Activated CD4-positive, alpha-beta T cell treated with anti-CD3 and anti-CD28 coated beads, Interleukin-2, amount 50 U/mL, for 1 hour (primary cell): ENCODE measurements around the gene TGFBR1.

Experiments used
- DNase-seq: peaks from one replicate; pipeline ENCODE4 v3.0.0-alpha.2; 2020

The TGFBR1 gene

GRCh38 chr9:99104459-99105151 lies at the start of gene TGFBR1:
Gene TGFBR1 (plus strand): TSS chr9:99105113. CDS start chr9:99105206, 93 bp downstream.
- DNase-seq: peak; percentile 88

- DNase-seq: no peak
These were observed 49.5 kb upstream of the TGFBR1 start for GRCh38 chr9:99055384-99055783.

GRCh38 chr9:99056186-99056585 lies 48.7 kb upstream of the TGFBR1 start:
- no peak for DNase-seq

DNA sequence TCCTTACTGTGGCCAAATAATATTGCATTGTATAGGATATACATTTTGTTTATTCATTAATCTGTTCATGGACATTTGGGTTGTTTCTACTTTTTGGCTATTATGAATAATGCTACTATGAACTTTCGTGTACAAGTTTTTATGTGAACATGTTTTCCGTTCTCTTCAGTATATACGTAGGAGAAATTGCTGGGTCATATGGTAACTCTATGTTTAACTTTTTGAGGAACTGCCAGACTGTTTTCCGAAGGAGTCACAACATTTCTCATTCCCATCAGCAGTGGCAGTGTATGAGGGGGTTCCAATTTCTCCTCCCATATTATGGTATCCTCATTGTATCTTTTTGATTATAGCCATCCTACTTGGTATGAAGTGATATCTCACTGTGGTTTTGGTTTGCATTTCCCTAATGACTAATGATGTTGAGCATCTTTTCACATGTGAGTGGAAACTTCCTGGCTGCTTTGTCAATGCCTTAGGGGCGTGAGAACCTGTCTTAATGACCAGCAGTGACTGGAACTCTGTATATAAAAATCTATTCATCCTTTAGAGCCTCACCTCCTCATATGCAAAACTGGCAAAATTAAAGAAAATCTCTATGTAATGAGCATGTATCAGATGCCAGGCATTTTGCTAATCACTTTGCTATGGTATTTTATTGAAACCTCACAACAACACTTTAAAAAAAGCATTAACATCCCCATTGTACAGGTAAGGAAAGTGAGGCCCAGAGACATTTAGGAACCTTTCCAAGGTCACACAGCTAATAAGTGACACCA lies 47.8 kb upstream of the TGFBR1 start:
- no peak for DNase-seq

- DNase-seq: peak; percentile 39
These were observed 47.0 kb upstream of the TGFBR1 start for GRCh38 chr9:99057665-99058625.

DNA sequence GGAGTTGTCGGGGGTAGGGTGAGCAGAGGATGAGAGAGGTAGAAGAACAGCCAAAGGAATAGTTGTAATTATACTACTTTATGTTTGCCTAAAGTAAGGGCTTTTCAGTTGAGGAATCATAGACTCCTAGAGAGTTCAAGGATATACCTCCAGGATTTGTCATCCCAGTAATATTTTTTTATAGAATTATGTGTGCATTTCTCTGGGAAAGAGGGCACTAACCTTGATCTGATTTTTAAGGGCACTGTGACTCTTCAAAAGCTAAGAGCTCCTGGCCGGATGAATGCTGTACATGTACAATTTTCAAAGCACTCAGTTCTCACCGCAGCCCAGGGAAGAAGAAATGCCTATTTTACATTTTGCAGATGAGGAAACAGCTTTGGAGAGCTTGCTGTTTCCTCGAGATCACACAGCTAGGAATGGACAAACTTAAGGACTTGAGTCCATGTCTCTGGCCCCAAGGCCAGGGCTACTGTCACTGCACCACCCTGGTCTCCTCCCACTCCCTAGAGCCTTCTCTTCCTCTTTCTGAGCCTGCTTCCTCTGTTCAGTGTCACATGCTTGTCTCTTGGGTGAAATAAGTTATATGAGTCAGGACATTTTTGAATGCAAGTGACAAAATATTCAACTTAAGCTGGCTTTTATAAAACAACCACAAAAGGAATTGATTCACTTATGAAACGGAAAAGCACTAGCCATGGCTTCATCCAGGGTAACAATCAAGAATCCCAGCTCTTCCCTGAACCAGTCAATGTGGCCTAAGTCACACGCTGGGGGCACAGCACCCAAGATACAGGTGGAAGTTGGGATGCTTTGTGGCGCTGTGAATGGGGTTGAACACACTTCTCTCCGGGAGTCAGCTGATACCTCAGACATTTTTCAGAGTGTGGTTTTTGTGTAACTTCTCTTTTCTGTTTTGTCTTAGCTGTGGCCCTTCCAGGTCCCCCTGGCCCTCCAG lies 45.7 kb upstream of the TGFBR1 start:
- DNase-seq: no peak

DNA sequence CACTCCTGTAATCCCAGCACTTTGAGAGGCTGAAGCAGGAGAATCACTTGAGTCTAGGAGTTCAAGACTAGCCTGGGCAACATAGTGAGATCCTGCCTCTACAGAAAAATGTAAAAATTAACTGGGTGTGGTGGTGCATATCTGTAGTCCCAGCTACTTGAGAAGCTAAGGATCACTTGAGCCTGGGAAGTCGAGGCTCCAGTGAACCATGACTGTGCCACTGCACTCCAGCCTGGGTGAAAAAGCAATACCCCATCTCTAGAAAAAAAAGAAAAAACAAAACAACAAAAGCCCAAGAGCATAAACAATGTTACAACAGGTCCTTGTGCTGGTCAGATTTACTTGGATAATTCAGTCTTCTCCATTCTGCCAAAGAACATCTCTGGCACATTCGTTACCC lies 44.3 kb upstream of the TGFBR1 start:
- no peak for DNase-seq

- DNase-seq: no peak
These were observed 42.4 kb upstream of the TGFBR1 start for GRCh38 chr9:99062549-99062948.

DNA sequence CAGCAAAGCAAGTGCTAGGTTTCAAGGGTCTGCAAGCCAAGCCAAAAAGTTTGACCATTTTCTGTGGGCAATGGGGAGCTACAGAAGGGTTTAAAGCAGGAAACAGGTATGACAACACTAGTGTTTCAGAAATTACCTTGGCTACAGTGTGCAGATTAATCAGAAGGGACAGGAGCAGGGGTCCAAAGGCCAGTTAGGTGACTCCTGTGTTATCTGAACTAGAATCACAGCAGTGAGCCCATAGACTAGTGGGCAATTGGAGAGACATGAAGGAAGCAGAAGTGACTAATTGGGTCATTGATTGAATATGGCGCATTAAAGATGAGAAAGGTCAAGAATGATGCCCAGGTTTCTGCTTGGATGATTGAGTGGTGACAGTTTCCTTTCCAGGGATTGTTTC lies 41.4 kb upstream of the TGFBR1 start:
- no peak for DNase-seq

DNA sequence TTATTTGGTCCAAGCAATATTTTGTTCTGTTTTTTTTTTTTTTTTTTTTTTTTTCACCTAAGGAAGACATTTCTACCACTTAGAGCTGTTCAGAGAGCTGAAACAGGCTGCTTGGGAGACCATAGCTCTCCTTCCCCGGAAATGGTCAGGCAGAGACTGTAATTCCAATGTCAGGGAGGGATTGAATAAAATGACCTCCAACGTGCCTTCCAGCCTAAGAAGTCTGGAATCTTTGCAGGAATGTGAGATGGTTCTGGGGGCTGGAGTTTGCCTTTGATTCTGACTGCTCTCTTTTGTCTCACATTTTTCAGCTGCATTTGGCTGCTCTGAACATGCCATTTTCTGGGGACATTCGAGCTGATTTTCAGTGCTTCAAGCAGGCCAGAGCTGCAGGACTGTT lies 38.3 kb upstream of the TGFBR1 start:
- no peak for DNase-seq

DNA sequence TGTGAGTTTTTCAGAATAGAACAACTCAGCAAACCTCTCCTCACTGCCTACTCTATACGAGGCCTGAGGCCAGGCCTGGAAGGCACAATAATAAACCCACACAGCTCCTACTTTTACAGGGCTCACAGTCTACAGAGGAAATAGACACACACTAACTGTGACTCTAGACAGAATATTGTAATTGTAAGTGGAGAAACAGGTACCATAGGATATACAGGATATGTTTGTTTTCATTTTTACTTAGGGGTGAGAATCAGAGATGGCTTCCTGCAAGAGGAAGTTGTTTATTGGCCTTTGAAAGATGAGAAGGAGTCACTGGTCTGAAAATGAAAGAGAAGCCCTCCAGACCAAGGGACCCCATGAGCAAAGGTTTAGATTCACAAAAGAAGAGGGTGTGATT lies 35.8 kb upstream of the TGFBR1 start:
- DNase-seq: no peak

DNA sequence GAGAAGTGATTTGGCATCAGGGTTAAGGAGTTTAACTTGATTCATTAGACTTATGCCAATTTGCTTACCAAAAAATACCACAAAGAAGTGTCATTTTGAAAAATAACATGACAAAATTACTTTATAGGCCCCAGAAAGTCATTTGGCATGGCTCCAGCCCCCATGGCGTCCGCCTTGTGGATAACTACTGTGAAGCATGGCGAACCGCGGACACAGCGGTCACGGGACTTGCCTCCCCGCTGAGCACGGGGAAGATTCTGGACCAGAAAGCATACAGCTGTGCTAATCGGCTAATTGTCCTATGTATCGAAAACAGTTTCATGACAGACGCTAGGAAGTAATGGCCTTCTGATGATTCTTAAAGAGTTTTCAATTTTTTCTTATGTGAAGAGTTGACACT lies 35.4 kb upstream of the TGFBR1 start:
- no peak for DNase-seq

DNA sequence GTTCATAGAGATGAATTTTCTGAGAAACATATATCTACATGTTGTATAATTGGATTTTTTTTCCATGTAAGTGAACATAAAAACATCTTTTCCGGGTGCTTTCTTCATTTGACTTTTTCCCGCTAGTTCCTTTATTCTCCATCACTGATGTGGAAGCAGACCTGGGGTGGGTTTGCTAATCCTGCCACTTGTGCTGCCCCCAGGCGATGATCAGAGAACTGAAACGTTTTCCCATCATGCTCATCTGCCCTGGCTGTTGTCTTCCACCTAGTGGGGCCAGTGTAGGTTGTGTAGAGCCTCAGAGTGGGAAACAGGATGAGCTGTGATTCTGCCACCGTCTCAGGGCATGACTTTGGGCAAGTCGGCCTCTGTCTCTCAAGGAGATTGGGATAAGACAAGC lies 34.2 kb upstream of the TGFBR1 start:
- DNase-seq: no peak

- no peak for DNase-seq
These were observed 33.4 kb upstream of the TGFBR1 start for GRCh38 chr9:99071313-99072039.

- DNase-seq: no peak
These were observed 32.9 kb upstream of the TGFBR1 start for GRCh38 chr9:99072040-99072394.

DNA sequence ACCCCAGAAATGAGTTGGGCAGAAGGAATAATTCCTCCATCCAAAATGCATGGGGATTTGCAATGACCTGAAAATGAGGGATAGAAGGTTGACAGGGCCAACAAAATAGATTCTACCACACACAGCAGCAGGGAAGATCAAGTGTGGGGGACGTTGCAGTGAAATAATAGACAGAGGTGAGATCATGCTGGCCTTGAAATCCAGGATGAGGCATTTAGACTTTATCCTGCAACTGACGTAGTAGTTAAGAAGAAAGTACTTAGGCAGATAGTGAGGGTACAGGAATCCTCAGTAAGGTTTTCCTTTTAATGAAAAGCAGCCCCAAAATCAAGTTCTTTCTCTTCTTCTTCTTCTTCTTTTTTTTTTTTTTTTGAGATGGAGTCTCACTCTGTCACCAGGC lies 31.6 kb upstream of the TGFBR1 start:
- DNase-seq: no peak

GRCh38 chr9:99073985-99074901 lies 30.7 kb upstream of the TGFBR1 start:
- DNase-seq: no peak

DNA sequence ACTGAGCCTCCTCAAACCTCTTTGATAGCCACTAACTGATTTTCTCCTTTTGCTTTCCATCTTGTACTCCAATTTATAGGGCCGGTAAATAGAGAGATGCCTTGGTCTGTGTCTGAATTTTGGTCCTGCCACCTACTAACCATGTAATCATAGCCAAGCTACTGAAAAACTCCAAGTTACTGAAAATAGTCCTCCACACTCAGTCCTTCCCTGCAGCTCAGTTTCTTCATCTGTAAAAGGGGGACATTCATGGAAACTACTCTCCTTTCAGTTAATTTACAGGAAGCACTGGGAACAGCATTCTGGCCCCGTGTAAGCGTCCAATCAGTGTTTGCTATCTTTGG lies 30.0 kb upstream of the TGFBR1 start:
- no peak for DNase-seq

DNA sequence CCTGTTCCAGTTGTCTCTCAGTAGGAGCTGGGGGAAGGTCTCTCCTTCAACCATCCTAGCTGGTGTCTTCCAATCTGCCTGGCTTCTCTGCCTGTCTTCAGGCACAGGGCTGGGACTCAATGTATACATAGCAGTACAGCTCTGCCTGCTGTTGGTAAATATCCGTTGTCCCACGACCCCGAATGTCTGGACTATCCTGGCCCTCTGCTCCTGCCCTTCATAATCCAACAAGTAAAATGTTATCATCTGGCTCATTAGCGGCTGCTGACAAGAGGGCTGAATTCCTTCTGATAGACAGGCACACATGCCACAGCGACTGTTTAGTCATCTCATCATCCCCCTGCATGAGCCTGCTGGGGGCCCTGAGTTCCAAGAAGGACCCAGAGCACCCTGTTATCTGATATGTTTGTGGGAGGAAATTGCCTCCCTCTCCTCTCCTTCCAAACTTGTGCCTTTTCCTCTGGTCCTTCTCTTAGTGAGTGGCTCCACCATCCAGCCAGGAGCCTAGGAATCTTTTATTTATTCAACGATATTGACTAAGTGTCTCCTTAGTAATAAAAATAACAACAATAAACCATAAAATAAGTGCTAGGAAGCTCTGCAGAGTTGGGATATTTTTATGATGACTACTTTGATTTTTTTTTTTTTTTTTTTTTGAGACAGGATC lies 29.5 kb upstream of the TGFBR1 start:
- DNase-seq: no peak

DNA sequence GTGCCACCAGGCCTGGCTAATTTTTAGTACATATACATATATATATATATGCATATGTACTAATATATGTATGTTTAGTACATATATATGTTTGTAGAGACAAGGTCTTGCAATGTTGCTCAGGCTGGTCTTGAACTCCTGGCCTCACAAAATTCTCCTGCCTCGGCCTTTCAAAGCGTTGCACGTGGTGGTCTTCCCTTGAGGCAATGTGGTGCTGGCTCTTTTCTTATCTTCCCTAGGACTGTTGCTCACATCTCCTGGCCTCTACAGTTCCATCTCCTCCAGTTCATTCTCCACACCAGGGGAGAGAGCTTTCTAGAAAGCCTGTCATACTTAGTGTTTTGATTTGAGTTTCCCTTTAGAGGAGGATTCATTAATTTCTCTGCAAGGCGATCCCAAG lies 28.9 kb upstream of the TGFBR1 start:
- no peak for DNase-seq
